Effector memory CD4-positive, alpha-beta T cell (primary cell): Measurements from ENCODE around the gene USP46.

Experiments used
- DNase-seq, 3 donors: peaks; one replicate each; pipeline ENCODE4 v3.0.0-alpha.2; 2020
- H3K27ac ChIP-seq: 2 replicates; pipeline ENCODE4 v1.7.0; 2013; ENCODE audit warnings: mild to moderate bottlenecking, low read length, moderate library complexity; ENCODE audit not compliant: insufficient read depth, poor library complexity, severe bottlenecking
- H3K27me3 ChIP-seq: replicated peaks from 2 replicates; pipeline ENCODE4 v1.7.0; 2013; ENCODE audit warnings: mild to moderate bottlenecking, low read length; ENCODE audit not compliant: insufficient read depth, control insufficient read depth, poor library complexity, severe bottlenecking
- H3K36me3 ChIP-seq: 2 replicates; pipeline ENCODE4 v1.7.0; 2013; ENCODE audit warnings: mild to moderate bottlenecking, low read length, moderate library complexity; ENCODE audit not compliant: control insufficient read depth, insufficient read depth
- H3K4me1 ChIP-seq: 2 replicates; pipeline ENCODE4 v1.7.0; 2013; ENCODE audit warnings: low read length, mild to moderate bottlenecking; ENCODE audit not compliant: control insufficient read depth, insufficient read depth, poor library complexity, severe bottlenecking
- H3K4me3 ChIP-seq: 2 replicates; pipeline ENCODE4 v1.7.0; 2013; ENCODE audit warnings: low read length, low read depth, mild to moderate bottlenecking; ENCODE audit not compliant: insufficient read depth, poor library complexity, severe bottlenecking
- H3K9me3 ChIP-seq: 2 replicates; pipeline ENCODE4 v1.7.0; 2013; ENCODE audit warnings: mild to moderate bottlenecking, low read length, moderate library complexity; ENCODE audit not compliant: control insufficient read depth

USP46 gene

DNA sequence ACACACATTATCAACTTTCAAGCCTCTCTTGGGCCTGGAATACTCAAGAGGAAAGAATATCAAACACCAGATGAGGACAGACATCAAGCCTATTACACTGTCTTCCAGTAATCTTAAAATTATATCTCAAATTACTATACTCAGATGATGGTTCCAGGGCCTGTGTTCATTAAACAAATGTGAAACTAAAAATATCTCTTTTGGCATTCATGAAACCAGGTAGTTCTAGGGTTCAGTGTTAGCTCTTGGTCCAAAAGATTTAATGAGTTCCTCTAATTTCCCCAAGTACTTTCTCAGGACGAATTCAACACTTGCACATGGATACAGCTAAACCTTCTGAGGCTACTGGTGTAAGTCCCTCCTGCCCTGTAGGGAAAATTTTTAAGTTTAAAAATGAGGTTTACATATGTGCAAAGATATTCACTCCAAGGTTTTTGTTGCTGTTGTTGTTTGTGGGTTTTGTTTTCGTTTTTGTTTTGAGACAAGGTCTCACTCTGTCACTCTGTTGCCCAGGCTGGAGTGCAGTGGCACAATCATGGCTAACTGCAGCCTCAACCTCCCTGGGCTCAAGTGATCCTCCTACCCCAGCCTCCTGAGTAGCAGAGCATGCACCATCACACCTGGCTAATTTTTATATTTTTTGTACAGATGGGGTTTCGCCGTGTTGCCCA, 79.4 kb downstream of the USP46 start:
- Histone ChIP-seq H3K27me3 (no peaks in the 10 kb centered on the region), H3K36me3 (no peaks in the 10 kb centered on the region), H3K9me3 (no peaks in the 10 kb centered on the region), H3K27ac (no peak overlapping the region), H3K4me3 (no peak overlapping the region), H3K4me1 (no peaks in the 10 kb centered on the region)
- no peak for DNase-seq

DNA sequence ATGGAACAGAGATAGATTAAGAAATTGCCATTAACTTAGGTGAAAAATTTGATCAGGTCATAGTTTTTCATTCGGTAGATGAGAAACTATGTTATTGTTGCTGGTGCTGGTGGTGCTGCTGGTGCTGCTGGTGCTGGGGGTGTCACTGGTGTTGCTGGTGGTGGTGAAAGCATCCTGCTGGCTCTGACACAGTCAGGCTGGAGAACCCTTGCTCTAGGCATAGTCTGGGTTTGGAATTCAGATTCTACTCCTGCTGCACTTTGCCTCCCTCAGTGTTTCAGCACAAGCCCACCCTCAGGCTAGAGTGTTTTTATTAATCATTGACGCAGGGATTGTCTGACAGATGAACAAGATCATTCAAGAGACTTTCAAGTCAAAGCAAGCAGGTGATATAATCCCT, 80.2 kb downstream of the USP46 start:
- Histone ChIP-seq H3K36me3 (no peaks in the 10 kb centered on the region), H3K27me3 (no peaks in the 10 kb centered on the region), H3K9me3 (no peaks in the 10 kb centered on the region), H3K4me1 (no peaks in the 10 kb centered on the region), H3K4me3 (no peak overlapping the region), H3K27ac (no peak overlapping the region)
- no peak for DNase-seq

DNA sequence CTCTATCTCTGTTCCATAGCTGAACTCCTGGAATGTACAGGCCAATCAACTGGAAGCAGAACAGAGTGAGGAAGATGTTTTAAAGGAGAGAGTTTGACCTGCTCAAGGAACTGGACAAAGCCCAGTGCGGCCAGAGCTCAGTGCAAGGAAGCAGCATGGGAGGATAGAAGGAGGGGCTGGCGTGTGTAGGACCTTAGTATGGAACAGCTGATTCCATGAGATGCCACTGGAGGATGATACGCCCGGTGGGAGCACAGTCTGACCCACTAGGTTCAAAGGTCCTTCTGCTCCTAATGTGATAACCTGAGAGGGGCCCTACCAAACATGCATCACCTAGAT, 81.5 kb downstream of the USP46 start:
- Histone ChIP-seq H3K27ac (no peak overlapping the region), H3K4me1 (no peaks in the 10 kb centered on the region), H3K9me3 (no peaks in the 10 kb centered on the region), H3K36me3 (no peaks in the 10 kb centered on the region), H3K27me3 (no peaks in the 10 kb centered on the region), H3K4me3 (no peak overlapping the region)
- no peak for DNase-seq

DNA sequence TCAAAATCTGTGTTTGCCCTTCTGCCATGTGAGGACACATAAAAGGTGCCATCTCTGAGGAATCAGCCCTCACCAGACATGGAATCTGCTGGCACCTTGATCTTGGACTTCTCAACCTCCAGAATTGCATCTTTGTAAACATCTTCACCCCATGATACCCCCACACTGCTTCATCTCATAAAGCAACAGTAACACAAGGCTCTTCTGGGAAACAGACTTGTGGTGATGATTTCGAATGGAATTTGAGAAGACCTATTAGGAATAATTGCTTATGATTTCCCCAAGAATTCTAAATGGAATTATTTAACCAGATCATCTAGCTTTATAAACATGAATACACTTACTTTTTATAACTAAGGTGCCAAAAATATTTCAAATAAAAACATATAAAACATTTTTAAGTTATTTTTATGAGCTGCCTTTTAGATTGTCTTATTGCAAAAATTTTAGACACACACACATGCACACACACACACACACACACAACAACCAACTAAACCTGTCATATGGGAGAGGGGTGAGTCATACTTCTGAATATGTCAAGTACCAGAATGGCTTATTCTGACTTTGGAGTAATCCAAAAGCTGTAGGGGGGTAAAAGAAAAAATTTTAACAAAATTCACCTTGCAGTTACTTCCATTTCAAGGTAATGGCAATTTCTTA, 82.0 kb downstream of the USP46 start:
- no peak for DNase-seq
- no peaks in the 10 kb centered on the region for H3K9me3 ChIP-seq
- no peak overlapping the region for H3K27ac ChIP-seq
- H3K27me3 ChIP-seq, result no peaks in the 10 kb centered on the region
- H3K36me3 ChIP-seq, result no peaks in the 10 kb centered on the region
- no peak overlapping the region for H3K4me3 ChIP-seq
- H3K4me1 ChIP-seq, result no peaks in the 10 kb centered on the region

DNA sequence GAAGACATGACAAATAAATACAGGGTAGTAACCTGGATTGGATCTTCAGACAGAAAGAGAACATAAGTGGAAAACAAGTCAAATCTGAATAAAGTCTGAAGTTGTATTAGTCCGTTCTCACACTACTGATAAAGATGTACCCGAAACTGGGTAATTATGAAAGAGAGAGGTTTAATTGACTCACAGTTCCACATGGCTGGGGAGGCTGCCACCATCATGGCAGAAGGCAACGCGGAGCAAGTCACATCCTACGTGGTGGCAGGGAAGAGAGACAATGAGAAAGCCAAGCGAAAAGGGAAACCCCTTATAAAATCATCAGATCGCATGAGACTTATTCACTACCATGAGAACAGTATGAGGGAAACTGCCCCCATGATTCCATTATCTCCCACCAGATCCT, 82.8 kb downstream of the USP46 start:
- DNase-seq, result no peak
- no peak overlapping the region for H3K4me3 ChIP-seq
- no peaks in the 10 kb centered on the region for H3K36me3 ChIP-seq
- H3K27me3 ChIP-seq, result no peaks in the 10 kb centered on the region
- no peak overlapping the region for H3K27ac ChIP-seq
- H3K9me3 ChIP-seq, result no peaks in the 10 kb centered on the region
- H3K4me1 ChIP-seq, result no peaks in the 10 kb centered on the region

DNA sequence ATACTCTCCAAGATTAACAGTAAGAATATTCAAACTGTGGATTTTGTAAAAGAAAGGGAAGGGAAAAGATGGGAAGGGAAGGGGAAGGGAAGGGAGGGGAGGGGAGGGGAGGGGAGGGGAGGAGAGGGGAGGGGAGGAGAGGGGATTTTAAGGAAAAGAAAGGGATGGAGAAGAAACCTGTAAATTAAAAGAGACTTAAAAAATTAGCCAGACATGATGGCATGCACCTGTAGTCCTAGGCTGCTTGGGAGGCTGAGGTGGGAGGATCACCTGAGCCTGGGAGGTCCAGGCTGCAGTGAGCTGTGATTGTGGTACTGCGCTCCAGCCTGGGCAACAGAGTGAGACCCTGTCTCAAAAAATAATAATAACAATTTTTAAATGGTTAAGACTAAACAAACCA, 83.7 kb downstream of the USP46 start:
- Histone ChIP-seq H3K4me3 (no peak overlapping the region), H3K36me3 (no peaks in the 10 kb centered on the region), H3K4me1 (no peaks in the 10 kb centered on the region), H3K9me3 (no peaks in the 10 kb centered on the region), H3K27ac (no peak overlapping the region), H3K27me3 (no peaks in the 10 kb centered on the region)
- no peak for DNase-seq

DNA sequence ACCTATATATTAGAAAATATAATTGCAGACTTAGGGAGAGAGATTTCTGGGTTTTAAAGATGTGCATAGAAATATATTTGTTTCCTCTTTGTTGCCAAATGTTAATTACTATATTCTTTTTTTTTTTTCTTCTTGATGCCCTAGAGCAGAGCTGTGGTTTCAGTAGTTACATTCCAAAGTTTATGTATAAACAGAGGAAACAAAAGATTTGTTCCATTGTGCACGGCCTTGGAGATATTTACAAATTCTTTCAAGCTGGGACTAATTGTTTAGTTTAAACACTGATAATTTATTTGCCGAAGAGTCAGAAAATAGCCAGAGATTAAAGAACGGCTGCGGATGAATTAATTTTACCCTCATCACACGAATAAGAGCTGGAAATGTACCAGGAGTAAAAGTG, 85.1 kb downstream of the USP46 start:
- no peak for DNase-seq
- Histone ChIP-seq H3K9me3 (no peaks in the 10 kb centered on the region), H3K36me3 (no peaks in the 10 kb centered on the region), H3K4me1 (no peaks in the 10 kb centered on the region), H3K4me3 (no peak overlapping the region), H3K27me3 (no peaks in the 10 kb centered on the region), H3K27ac (no peak overlapping the region)

DNA sequence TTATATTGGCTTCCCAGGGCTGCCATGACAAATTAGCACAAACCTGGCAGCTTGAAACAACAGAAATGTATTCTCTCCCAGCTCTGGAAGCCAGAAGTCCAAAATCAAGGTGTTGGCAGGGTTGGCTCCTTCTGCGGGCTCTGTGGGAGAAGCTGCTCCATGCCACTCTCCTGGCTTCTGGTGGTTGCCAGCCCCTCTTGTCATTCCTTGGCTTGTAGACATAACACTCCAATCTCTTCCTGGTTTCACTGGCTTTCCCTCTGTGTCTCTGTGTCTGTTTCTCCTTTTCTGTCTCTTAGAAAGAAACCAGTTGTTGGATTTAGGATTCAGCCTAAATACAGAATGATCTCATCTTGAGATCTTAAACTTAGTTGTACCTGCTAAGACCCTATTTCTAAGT, 85.5 kb downstream of the USP46 start:
- Histone ChIP-seq H3K4me1 (no peaks in the 10 kb centered on the region), H3K27me3 (no peaks in the 10 kb centered on the region), H3K9me3 (no peaks in the 10 kb centered on the region), H3K4me3 (no peak overlapping the region), H3K36me3 (no peaks in the 10 kb centered on the region), H3K27ac (no peak overlapping the region)
- DNase-seq, result no peak

DNA sequence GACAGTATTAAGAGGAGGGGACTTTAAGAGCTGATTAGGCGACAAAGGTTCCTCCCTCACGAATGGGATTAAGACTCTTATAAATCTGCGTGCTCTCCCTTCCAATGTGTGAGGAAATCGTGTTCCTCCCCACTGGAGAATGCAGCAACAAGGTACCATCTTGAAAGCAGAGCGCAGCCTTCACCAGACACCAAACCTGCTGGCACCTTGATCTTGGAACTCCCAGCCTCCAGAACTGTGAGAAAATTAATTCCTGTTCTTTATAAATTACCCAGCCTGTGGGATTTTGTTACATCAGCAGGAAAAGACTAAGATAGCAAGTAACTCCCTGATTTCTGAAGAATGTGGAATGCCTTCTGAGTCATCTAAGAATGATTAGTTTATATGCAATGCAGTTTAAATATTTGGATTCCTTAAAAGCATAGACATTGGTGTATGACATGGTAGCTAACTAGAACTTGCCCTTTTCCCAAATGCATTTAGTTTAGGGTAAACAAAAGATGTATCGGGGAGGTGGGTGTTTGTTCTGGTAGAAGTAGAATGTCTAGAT, 86.1 kb downstream of the USP46 start:
- no peak for DNase-seq
- no peaks in the 10 kb centered on the region for H3K27me3 ChIP-seq
- no peaks in the 10 kb centered on the region for H3K4me1 ChIP-seq
- H3K36me3 ChIP-seq, result no peaks in the 10 kb centered on the region
- no peak overlapping the region for H3K27ac ChIP-seq
- no peak overlapping the region for H3K4me3 ChIP-seq
- H3K9me3 ChIP-seq, result no peaks in the 10 kb centered on the region

DNA sequence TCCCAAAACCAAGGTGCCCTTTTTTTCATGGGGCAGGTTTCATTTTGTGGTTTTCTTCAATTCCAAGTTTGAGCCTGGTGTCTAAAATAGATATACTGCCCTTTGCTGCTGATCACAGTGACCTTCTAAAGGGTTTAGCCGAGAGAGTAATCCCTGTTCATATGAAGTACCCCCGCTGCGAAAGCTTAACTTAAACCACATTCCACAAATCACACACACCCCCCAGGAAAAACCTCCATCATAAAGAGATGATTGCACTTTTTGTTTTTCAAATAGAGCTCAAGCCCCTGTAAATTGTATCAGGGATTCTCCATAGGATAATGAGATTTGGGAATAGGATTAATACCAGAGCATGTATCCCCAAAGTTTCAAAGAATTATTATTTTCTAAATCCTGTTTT, 90.8 kb downstream of the USP46 start:
- no peak overlapping the region for H3K4me3 ChIP-seq
- H3K4me1 ChIP-seq, result no peaks in the 10 kb centered on the region
- H3K36me3 ChIP-seq, result no peaks in the 10 kb centered on the region
- no peak for DNase-seq
- H3K27ac ChIP-seq, result no peak overlapping the region
- H3K27me3 ChIP-seq, result no peaks in the 10 kb centered on the region
- H3K9me3 ChIP-seq, result no peaks in the 10 kb centered on the region
